GM18909 (cell line): ENCODE data around the gene THUMPD1.
"Not testable (repeated sequence)": the region's sequence is repeated elsewhere in the genome, so short reads cannot be mapped to it uniquely, and the experiment has no call there.

Experiments used
- ATAC-seq: cut with Tn5 transposase; IDR thresholded peaks from one replicate; pipeline ENCODE4 v1.9.1; 2021; ENCODE audit warnings: mild to moderate bottlenecking; ENCODE audit not compliant: unreplicated experiment, poor library complexity

The THUMPD1 gene

GRCh38 chr16:20704281-20704680 is 37.3 kb downstream of the THUMPD1 start:
- no peak for ATAC-seq

- ATAC-seq, result not testable (repeated sequence)
These were observed 39.9 kb downstream of the THUMPD1 start for GRCh38 chr16:20701692-20702091.

GRCh38 chr16:20696618-20697017 is 45.0 kb downstream of the THUMPD1 start:
- ATAC-seq, result no peak

- no peak for ATAC-seq
These were observed 46.6 kb downstream of the THUMPD1 start for GRCh38 chr16:20695024-20695423.

- ATAC-seq, result not testable (repeated sequence)
These were observed 47.5 kb downstream of the THUMPD1 start for GRCh38 chr16:20694096-20694495.

- ATAC-seq, result no peak
These were observed 52.0 kb downstream of the THUMPD1 start for GRCh38 chr16:20689668-20690067.

GRCh38 chr16:20683812-20684211 is 57.8 kb downstream of the THUMPD1 start:
- ATAC-seq, result no peak
